ENCODE results near the gene PLSCR4. TPM values are rescaled to one million over a fixed set of nuclear protein-coding genes. Genes with fewer than 3 reads are reported as not detected.

Gene PLSCR4
- total and polyA plus RNA-seq, 2 of the 4 experiments (the other 2 are of a cell fraction): 3.8 to 4.4 TPM

DNA sequence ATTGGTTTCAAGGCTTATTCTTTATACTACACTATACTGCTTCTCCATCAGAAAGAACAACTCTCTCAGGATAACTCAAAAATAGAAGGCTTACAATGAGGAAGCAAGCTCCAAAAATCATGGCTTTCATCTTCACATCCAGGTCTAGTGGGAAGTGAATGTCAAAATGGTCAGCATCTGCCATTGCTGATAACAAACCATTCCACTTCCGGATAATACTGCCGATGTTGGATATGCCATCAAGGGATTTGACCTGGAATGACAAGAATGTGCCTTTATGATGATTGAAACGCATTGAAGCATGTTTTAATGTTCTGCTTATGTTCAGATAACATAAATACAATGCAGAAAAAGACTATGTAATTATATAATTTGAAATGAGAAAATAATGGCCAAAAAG, 55.9 kb downstream of the PLSCR4 start:
- no peak overlapping the region for H4K5ac ChIP-seq (ENCODE audit: low read depth, low read length)
- H2BK15ac ChIP-seq (ENCODE audit: low read depth, low read length): no peak overlapping the region
- no peak for DNase-seq
- H3K9me1 ChIP-seq (ENCODE audit: insufficient read depth, low read length): no peaks in the 10 kb centered on the region
- no peaks in the 10 kb centered on the region for H3K4me1 ChIP-seq (ENCODE audit: control insufficient read depth, insufficient read depth, low read length)
- no TSS peak for BruUV-seq (replicated peaks)
- H3K27me3 ChIP-seq (ENCODE audit: control insufficient read depth, insufficient read depth, low read length): no peaks in the 10 kb centered on the region
- no peak overlapping the region for H3K9ac ChIP-seq (ENCODE audit: low read depth, low read length)
- no peak overlapping the region for H3K4me3 ChIP-seq (ENCODE audit: insufficient read depth, low read depth, low read length)
- no peak overlapping the region for H3K56ac ChIP-seq (ENCODE audit: extremely low read depth, insufficient read depth, low read length)
- H2BK20ac ChIP-seq (ENCODE audit: low read depth, low read length): no peak overlapping the region
- H2BK120ac ChIP-seq (ENCODE audit: low read depth, low read length): no peak overlapping the region
- dilution Hi-C loops (cut with HindIII; ENCODE audit: low sequenced_read_pairs, unreplicated experiment): no loop called here
- no peak overlapping the region for H3K23ac ChIP-seq (ENCODE audit: low read depth, low read length)
- ChIA-PET CTCF (no interaction called here), POLR2A (ENCODE audit: unreplicated experiment) (no interaction called here)
- no peak overlapping the region for H2AK9ac ChIP-seq (replicated peaks; ENCODE audit: low read depth, low read length, poor library complexity)
- H4K8ac ChIP-seq (ENCODE audit: low read depth in 2 of 2, low read length in 2 of 2): no peak overlapping the region
- in situ Hi-C loops (cut with MboI; ENCODE audit: low sequenced_read_pairs): no loop called here
- ATAC-seq (ENCODE audit: low read depth): no peak
- H3K9me3 ChIP-seq (ENCODE audit: control insufficient read depth, insufficient read depth, low read length): no peaks in the 10 kb centered on the region
- no peak overlapping the region for H3K18ac ChIP-seq (ENCODE audit: low read depth, low read length)
- H3K79me1 ChIP-seq (ENCODE audit: low read depth in 1 of 2, low read length in 2 of 2): no peaks in the 10 kb centered on the region
- no peak overlapping the region for H3K27ac ChIP-seq (ENCODE audit: insufficient read depth, low read length)
- no peak overlapping the region for H4K91ac ChIP-seq (ENCODE audit: insufficient read depth, low read depth, low read length)
- no peaks in the 10 kb centered on the region for H3K36me3 ChIP-seq (ENCODE audit: control insufficient read depth, insufficient read depth, low read length)
- TF ChIP-seq, protein P1, sequence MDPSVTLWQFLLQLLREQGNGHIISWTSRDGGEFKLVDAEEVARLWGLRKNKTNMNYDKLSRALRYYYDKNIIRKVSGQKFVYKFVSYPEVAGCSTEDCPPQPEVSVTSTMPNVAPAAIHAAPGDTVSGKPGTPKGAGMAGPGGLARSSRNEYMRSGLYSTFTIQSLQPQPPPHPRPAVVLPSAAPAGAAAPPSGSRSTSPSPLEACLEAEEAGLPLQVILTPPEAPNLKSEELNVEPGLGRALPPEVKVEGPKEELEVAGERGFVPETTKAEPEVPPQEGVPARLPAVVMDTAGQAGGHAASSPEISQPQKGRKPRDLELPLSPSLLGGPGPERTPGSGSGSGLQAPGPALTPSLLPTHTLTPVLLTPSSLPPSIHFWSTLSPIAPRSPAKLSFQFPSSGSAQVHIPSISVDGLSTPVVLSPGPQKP (IDR thresholded peaks at IDR 0.05; ENCODE audit: borderline replicate concordance, low read depth, low read length): no peak
- TF ChIP-seq MXI1 (IDR thresholded peaks at IDR 0.05; ENCODE audit: borderline replicate concordance, low read depth, low read length): no peak
- TF ChIP-seq, protein P2, sequence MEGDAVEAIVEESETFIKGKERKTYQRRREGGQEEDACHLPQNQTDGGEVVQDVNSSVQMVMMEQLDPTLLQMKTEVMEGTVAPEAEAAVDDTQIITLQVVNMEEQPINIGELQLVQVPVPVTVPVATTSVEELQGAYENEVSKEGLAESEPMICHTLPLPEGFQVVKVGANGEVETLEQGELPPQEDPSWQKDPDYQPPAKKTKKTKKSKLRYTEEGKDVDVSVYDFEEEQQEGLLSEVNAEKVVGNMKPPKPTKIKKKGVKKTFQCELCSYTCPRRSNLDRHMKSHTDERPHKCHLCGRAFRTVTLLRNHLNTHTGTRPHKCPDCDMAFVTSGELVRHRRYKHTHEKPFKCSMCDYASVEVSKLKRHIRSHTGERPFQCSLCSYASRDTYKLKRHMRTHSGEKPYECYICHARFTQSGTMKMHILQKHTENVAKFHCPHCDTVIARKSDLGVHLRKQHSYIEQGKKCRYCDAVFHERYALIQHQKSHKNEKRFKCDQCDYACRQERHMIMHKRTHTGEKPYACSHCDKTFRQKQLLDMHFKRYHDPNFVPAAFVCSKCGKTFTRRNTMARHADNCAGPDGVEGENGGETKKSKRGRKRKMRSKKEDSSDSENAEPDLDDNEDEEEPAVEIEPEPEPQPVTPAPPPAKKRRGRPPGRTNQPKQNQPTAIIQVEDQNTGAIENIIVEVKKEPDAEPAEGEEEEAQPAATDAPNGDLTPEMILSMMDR (conservative IDR thresholded peaks at IDR 0.05; ENCODE audit: low read depth, low read length): no peak
- no peak for TF ChIP-seq MAFK (IDR thresholded peaks at IDR 0.05; ENCODE audit: low read depth, low read length)
- TF ChIP-seq CHD1 (IDR thresholded peaks at IDR 0.05; ENCODE audit: low read depth, low read length): no peak
- TF ChIP-seq RFX5 (IDR thresholded peaks at IDR 0.05; ENCODE audit: low read depth, low read length): no peak
- TF ChIP-seq BHLHE40 (IDR thresholded peaks at IDR 0.05; ENCODE audit: low read depth, low read length): no peak
- no peak for TF ChIP-seq RCOR1 (IDR thresholded peaks at IDR 0.05; ENCODE audit: insufficient replicate concordance, low read length)
- no peak for TF ChIP-seq FOS (IDR thresholded peaks at IDR 0.05; ENCODE audit: low read depth, low read length)
- TF ChIP-seq, protein P3, sequence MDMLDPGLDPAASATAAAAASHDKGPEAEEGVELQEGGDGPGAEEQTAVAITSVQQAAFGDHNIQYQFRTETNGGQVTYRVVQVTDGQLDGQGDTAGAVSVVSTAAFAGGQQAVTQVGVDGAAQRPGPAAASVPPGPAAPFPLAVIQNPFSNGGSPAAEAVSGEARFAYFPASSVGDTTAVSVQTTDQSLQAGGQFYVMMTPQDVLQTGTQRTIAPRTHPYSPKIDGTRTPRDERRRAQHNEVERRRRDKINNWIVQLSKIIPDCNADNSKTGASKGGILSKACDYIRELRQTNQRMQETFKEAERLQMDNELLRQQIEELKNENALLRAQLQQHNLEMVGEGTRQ (IDR thresholded peaks at IDR 0.05; ENCODE audit: low read depth, low read length): no peak
- TF ChIP-seq RAD21 (IDR thresholded peaks at IDR 0.05; ENCODE audit: low read length): no peak
- TF ChIP-seq SMC3 (IDR thresholded peaks at IDR 0.05; ENCODE audit: low read depth, low read length): no peak
- WGBS, 2 experiments (ENCODE audit: extremely low coverage in 2 of 2, insufficient read length in 1 of 2): no CpG with 5 or more reads among the region's 3 CpGs
- no peak overlapping the region for H2AK5ac ChIP-seq (ENCODE audit: low read depth, low read length)
- no peak overlapping the region for H3K14ac ChIP-seq (replicated peaks; ENCODE audit: low read depth, low read length)
- no peaks in the 10 kb centered on the region for H4K20me1 ChIP-seq (ENCODE audit: insufficient read depth, low read length)
- no peak overlapping the region for H2AFZ ChIP-seq (replicated peaks; ENCODE audit: low read length, poor library complexity)
- no peak overlapping the region for H3K4me2 ChIP-seq (ENCODE audit: low read depth, low read length)
- H3K4ac ChIP-seq (ENCODE audit: low read depth, low read length): no peak overlapping the region
- intact Hi-C loops (cut with micrococcal nuclease): no loop called here
- H2BK5ac ChIP-seq (ENCODE audit: low read depth, low read length, poor library complexity, severe bottlenecking): no peak overlapping the region
